DMS79 (cell line): ENCODE measurements around the gene HIF1A.
"Not testable (repeated sequence)": the region's sequence is repeated elsewhere in the genome, so short reads cannot be mapped to it uniquely, and the experiment has no call there.

Source experiments
- DNase-seq: peaks from one replicate; lab custom pipeline; 2025; lab: John Stamatoyannopoulos, UW

HIF1A gene

DNA sequence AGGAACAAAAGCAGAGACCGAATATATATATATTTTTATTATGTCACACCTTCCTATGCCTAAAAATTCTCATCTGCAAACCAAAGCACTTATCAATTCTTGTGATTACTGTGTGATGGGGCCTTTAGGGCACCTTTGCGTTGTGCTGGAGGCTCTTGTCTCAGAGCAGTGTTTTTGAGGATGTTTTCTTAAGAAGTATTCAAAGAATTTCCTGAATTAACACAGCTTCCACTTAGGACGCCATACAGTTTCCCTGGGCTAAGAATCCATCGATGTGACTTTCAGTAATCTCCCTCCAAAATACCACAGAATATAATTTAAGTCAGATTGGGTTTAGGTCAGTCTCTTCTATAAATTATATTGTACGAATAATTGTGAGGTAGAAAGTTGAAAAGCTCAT is 22.0 kb upstream of the HIF1A start:
- no peak for DNase-seq

DNA sequence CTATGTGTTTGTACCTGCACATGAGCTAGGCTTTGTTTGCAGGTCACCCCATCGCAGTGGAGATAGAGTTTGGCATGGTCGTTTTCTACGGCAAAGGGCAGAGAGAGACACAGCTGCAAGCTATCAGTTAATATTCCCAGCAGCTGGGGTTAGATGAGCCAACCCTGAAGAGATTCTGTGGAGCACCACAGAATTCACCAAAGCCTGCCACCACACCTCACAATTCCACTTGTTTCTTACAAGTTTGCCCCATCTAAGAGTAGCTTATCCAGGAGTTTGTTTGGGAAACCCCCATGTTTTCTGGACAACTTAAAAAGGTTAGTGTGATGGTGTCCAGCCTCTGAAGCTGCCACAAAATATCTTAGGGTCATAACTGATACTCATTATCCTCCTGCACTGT is 20.0 kb upstream of the HIF1A start:
- DNase-seq = no peak

- DNase-seq = no peak
These were observed 17.8 kb upstream of the HIF1A start for GRCh38 chr14:61677479-61677878.

DNA sequence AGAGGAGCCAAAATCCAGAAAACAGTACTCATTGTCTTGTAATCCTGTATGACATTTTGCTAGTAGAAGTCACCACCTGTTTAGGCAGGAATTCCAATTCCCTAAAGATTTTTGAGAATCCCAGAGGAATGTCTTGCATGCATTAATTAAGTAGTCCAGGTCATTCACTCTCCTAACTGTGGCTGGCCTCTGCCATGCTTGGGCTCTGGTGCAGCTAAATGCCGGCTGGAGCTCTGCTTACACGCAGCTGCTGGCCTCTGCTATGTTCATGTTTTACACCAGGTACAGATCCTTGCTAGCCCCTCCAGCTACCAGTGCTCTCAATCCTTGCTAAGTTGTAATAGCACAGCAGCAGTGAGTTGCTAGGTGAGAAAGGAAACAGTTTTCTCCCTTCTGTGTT is 16.3 kb upstream of the HIF1A start:
- no peak for DNase-seq

DNA sequence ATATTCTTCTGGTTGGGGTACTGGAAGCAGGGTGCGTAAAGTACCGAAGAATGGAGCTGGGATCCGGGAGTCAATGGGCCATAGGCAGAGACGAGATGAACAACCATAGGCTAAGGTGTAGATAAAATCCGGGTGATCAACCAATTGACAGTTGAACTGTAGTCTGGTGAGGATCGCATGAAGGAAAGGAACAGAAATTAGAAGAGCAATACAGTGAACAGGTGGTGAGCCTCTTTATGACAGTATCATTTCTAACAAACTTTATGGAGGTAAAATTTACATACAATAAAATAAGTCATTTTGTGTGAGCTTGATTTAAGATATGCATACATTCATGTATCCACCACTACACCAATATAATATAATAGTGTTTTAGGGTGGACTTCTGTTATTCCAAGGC is 13.9 kb upstream of the HIF1A start:
- no peak for DNase-seq

GRCh38 chr14:61683108-61683507 is 12.2 kb upstream of the HIF1A start:
- DNase-seq = no peak

DNA sequence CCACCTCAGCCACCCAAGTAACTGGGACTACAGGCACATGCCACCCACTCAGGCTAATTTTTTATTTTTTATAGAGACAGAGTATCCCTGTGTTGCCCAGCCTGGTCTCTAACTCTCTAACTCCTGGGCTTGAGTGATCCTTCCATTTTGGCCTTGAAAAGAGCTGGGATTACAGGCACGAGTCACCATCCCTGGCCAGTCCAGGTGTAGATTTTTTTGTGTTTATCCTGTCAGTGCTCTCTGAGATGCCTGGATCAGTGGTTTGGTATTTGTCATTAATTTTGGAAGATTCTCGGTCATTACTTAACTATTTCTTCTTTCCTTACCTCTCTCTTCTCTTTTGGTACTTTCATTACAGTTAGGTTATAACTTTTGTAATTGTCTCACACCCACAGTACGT is 5.3 kb upstream of the HIF1A start:
- DNase-seq = no peak

DNA sequence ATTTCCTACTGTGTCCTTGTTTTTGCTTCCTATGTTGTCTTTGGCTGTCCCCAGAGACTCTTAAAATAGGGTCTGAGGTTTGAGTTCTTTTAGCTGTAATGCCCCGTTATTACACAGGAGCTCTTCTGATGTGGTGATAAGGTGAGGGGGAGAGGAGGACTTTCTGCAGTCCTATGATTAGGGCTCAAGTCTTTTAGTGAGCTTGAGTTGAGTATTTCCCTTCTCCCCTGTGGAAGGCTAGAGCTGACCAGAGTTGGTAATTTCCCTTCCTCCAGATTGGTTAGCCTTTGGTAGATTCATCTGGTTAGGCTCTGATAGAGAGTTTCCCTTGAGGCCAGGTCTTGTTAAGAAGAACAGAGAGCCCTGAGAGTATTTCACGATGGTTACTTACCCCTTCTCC is 4.3 kb upstream of the HIF1A start:
- no peak for DNase-seq

DNA sequence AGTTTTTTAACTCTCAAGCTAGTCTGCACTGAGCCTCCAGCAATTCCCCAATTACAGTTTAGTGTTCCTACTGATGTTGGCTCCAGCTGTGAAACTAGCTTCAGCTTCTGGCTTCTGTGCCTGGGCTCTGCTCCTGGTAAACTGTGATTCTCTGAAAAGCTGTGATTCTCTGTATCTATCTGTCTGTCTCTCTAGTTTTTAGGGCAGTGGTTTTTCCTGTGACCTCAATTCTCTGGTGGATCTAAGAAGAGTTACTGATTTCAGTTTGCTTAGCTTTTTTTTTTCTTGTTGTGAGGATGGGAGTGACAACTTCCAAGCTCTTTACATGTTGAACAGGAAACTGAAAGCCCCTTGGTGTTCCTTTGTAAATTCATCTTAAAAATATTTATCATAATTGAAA is 3.8 kb upstream of the HIF1A start:
- no peak for DNase-seq

DNA sequence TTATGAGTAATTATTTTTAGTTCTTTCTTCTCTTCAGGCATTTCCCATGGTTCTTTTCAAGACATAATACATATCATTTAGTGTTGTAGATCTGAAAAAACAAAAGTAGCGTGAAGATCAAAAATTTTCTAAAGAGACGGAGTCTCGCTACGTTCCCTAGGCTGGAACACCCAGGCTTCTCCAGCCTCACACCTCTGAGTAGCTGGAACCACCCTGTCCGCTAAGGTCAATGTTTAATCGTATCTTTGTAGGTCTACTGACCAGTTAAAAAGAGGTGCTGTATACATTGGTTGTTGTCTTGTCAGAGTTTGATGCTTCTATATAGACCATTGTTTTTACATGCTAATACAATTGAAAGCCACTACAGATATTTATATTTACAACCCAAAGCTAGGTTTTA is 1.3 kb upstream of the HIF1A start:
- DNase-seq = no peak

GRCh38 chr14:61695695-61696527 is 598 bp downstream of the HIF1A start:
- DNase-seq = peak; percentile 62

DNA sequence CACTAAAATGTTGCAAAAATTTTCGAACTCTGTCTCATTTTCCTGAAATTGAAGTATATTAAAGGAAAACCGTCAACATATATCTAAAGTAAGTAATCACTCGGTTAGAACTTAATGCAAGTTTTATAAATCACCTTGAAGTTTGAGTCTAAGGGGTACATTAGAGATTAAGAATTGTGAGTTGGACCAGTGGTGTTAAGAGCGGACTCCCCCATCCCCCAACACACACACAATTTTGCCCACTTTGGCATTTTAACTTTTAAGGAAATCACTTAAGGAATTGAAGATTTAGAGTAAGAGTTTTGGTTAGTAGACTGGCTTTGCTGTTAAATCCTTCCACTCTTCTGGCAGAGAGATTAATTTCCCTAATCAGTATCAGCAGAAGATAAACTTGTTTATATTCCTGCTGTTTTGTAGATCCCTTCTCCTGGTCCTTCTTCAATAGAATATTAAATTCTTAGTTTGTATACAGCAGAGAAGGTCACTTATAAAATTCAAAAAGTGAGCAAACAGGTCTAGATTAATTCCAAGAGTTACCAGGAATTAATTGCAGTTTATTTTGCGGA is 1.5 kb downstream of the HIF1A start:
- DNase-seq = no peak

DNA sequence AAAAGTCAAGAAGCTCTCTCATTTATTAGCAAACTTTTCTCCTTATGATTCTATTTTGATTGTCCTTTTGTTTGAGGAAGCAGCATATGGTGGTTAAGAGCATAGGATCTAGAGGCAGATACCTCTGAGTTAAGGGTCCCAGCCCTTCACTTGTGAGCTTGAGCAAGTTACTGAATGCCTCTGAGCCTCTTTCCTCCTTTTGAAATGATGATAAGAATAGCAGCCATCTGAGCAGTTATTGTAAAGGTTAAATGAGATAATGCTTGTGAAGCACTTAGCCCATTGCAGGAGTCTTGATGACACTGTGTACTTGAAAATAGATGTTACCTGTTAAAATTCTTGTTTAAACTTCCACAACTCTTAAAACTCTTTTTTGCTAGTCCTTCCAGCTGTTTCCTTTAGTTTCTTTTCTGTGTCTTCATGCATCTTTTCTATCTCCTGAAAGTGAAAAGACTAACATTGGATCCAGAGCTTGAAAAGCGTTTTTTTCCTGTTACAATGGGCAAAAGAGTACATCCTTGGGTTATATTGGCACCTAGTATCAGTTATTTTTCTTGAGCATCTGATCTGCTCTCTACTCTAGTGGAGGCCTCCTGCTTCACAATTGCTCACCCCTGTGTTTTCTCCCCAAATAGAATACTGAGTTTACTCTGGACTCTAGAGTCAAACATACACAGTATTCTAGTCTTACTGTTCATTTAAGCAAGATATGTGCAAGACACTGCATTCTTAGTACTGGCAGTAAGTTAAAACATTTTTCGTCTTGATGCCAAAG is 3.1 kb downstream of the HIF1A start:
- no peak for DNase-seq

- no peak for DNase-seq
These were observed 3.7 kb downstream of the HIF1A start for GRCh38 chr14:61699027-61699426.

GRCh38 chr14:61700104-61700886 is 5.0 kb downstream of the HIF1A start:
- no peak for DNase-seq

- DNase-seq = no peak
These were observed 6.6 kb downstream of the HIF1A start for GRCh38 chr14:61701946-61702345.

DNA sequence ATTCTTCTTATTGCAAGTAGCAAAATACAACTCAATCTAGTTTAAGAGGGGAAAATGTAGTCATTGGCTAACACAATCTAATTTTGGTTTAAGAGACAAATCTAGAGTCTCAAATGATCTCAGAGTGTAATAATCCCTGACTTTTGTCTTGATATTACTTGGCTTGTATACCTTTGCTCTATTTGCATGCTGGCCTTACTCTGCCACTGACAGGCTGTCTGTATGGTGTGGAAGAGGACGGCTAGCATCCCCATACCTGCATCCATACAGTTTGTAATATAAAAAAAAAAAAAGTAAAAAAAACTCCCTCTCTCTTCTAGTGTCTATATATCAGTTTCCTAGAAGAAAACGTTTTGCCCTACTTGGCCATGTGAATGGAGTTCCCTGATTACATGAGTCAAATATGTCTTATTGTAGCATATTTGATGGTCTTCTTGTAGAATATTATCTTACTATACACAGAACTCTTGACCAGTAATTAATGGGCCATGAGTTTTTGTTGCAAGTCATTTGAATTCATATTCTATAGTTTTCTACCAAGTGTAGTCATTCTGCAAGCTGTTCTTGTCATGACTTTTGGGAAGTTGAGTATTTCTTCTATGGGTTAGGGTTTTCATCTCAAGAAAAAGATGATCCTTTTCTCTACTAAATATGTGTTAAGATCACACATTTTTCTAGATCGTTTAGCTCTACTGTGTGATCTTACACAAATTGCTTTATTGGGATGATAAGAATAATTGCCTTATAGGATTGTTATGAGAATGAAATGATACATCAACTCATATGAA is 8.2 kb downstream of the HIF1A start:
- no peak for DNase-seq

- DNase-seq = no peak
These were observed 9.2 kb downstream of the HIF1A start for GRCh38 chr14:61704554-61704953.

- DNase-seq = no peak
These were observed 9.7 kb downstream of the HIF1A start for GRCh38 chr14:61705017-61705416.

DNA sequence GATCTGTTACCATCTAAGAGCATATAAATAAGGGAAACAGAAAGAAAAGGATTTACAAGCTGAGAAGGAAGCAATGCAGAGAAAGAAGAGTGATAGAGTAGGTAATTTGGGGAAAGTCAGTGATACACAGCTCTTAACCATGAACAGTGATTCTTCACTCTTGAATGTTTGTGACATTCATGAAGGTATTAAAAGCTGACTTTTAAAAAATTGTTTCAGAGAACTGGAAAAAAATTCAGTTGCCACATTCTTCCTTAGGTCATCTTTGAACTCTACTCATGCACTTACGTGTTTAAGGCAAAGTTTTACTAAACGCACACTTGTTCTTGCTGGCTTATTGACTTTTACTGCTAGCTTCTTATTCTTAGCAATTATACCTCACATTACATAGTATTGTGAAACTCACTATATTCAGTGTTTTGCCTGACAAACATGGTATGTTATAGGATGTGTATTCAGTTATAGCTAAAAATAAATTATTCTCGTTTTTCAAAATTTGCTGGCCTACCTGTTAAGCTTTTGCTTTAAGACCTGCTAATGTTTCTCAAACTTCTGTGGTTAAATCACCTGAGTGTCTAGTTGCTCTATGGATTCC is 10.9 kb downstream of the HIF1A start:
- DNase-seq = no peak

DNA sequence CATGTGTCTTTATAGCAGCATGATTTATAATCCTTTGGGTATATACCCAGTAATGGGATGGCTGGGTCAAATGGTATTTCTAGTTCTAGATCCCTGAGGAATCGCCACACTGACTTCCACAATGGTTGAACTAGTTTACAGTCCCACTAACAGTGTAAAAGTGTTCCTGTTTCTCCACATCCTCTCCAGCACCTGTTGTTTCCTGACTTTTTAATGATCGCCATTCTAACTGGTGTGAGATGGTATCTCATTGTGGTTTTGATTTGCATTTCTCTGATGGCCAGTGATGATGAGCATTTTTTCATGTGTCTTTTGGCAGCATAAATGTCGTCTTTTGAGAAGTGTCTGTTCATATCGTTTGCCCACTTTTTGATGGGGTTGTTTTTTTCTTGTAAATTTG is 12.5 kb downstream of the HIF1A start:
- not testable (repeated sequence) for DNase-seq
